K562 (cell line): ENCODE measurements around the gene PEDS1. TPM values are rescaled to one million over a fixed set of nuclear protein-coding genes. Genes with fewer than 3 reads are reported as not detected.

Experiments used
- CBX3 ChIP-seq, 2 experiments: IDR thresholded peaks; 1 replicate in 1 of 2; 2 replicates in 1 of 2; pipeline ENCODE4 v1.6.1; 2012; ENCODE audit warnings: inconsistent platforms in 2 of 2, low read length in 2 of 2, borderline replicate concordance in 1 of 2, control low read depth in 1 of 2
- CBX8 ChIP-seq: fragments of 200-600 bp; sonication (generic); IDR thresholded peaks from 2 replicates; pipeline ENCODE4 v1.6.1; 2012; ENCODE audit warnings: borderline replicate concordance, mixed run types, low read depth, mild to moderate bottlenecking, moderate library complexity, mixed read lengths, low read length, control low read depth, inconsistent platforms; ENCODE audit not compliant: poor library complexity, severe bottlenecking; ENCODE audit errors: extremely low read depth
- CLOCK ChIP-seq: fragments of 250-450 bp; sonication (Bioruptor Pico); IDR thresholded peaks from 2 replicates; pipeline ENCODE4 v1.4.0; 2020; ENCODE audit warnings: mild to moderate bottlenecking, moderate library complexity, borderline replicate concordance
- GMEB1 ChIP-seq: fragments of 250-450 bp; sonication (Bioruptor Pico); IDR thresholded peaks from 2 replicates; pipeline ENCODE4 v1.4.0; 2020; ENCODE audit warnings: mild to moderate bottlenecking
- LEF1 ChIP-seq: fragments of 450-650 bp; IDR thresholded peaks from 2 replicates; pipeline ENCODE4 v1.6.1; 2016; ENCODE audit warnings: mild to moderate bottlenecking
- PHF20 ChIP-seq: fragments of 450-650 bp; IDR thresholded peaks from 2 replicates; pipeline ENCODE4 v1.6.1; 2018; ENCODE audit not compliant: partially characterized antibody
- POLR2B ChIP-seq: fragments of 450-650 bp; IDR thresholded peaks from 2 replicates; pipeline ENCODE4 v1.6.1; 2018; ENCODE audit warnings: low read depth; ENCODE audit not compliant: partially characterized antibody
- PYGO2 ChIP-seq: fragments of 450-650 bp; IDR thresholded peaks from 2 replicates; pipeline ENCODE4 v1.6.1; 2016; ENCODE audit warnings: mild to moderate bottlenecking, missing genetic modification characterization, moderate library complexity, missing compliant biosample characterization
- RB1 ChIP-seq: fragments of 450-650 bp; IDR thresholded peaks from 2 replicates; pipeline ENCODE4 v1.6.1; 2017; ENCODE audit warnings: low read depth, mild to moderate bottlenecking
- ZNF121 ChIP-seq: sonication (generic); formaldehyde crosslinking; conservative IDR thresholded peaks from 2 replicates; pipeline ENCODE4 v1.8.0; 2022; ENCODE audit warnings: missing genetic modification reagents
- ZNF318 ChIP-seq, 2 experiments: fragments of 450-650 bp; IDR thresholded peaks; 2 replicates each; pipeline ENCODE4 v1.6.1; 2016; ENCODE audit warnings: mild to moderate bottlenecking in 2 of 2, borderline replicate concordance in 1 of 2, low read depth in 1 of 2, moderate library complexity in 1 of 2
- ZNF655 ChIP-seq: fragments of 250-450 bp; sonication (Bioruptor Pico); IDR thresholded peaks from 2 replicates; pipeline ENCODE4 v1.5.0; 2021
- polyA plus RNA-seq, 8 experiments: library from polyadenylated mRNA; depleted of rRNA in 4 of 8; stranded (reverse) in 5 of 8; unstranded in 3 of 8; fragments of >200 nt; fragmentation: Nextera tagmentation in 2 of 8; fragmentation: Illumina TruSeq in 1 of 8; extraction: Ambion mirVana in 2 of 8; extraction: Trizol in 1 of 8; gene quantifications; 2 replicates each; pipeline versions ENCODE4 v1.2.1 to v1.2.3, GENCODE V29; 2011 to 2014; ENCODE audit warnings: inconsistent platforms in 1 of 8, missing spikeins in 1 of 8
- total RNA-seq, 7 experiments: library from RNA; depleted of rRNA in 6 of 7; stranded (reverse); fragments of >200 nt in 6 of 7; fragmentation: Illumina TruSeq in 2 of 7; extraction: Trizol in 2 of 7; gene quantifications; 2 replicates each; pipeline versions ENCODE4 v1.2.1 to v1.2.3, GENCODE V29; 2011 to 2021; ENCODE audit warnings: low replicate concordance in 1 of 7

Gene PEDS1
- total and polyA plus RNA-seq, 9 of the 15 experiments (the other 6 are each of a cell fraction or from before 2014, with no cell fraction given) = 2.9 to 38.5 (median 24.2) TPM

- TF ChIP-seq ZNF318 (IDR thresholded peaks at IDR 0.05; ENCODE audit: borderline replicate concordance in 1 of 2, low read depth in 1 of 2) (no peak), POLR2B (peak; percentile 13), ZNF655 (CRISPR knock-in tag) (no peak), CBX3 (IDR thresholded peaks at IDR 0.05; ENCODE audit: borderline replicate concordance in 1 of 2, low read length in 2 of 2) (no peak), CBX8 (no peak), CLOCK (CRISPR knock-in tag) (no peak), RB1 (0 out of 2 replicates have a peak, but pooled peaks have one; percentile 35), ZNF121 (no peak), PHF20 (no peak), PYGO2 (no peak), LEF1 (no peak), GMEB1 (CRISPR knock-in tag) (no peak)
Observed at GRCh38 chr20:50191544-50192363, 38.2 kb upstream of the PEDS1 start (continued).
